ENCODE results near the gene TMEM266.

TMEM266 gene

GRCh38 chr15:76140074-76140464 is 80.3 kb downstream of the TMEM266 start:
- no peak overlapping the region for H2AFZ ChIP-seq (ENCODE audit: low read length)

DNA sequence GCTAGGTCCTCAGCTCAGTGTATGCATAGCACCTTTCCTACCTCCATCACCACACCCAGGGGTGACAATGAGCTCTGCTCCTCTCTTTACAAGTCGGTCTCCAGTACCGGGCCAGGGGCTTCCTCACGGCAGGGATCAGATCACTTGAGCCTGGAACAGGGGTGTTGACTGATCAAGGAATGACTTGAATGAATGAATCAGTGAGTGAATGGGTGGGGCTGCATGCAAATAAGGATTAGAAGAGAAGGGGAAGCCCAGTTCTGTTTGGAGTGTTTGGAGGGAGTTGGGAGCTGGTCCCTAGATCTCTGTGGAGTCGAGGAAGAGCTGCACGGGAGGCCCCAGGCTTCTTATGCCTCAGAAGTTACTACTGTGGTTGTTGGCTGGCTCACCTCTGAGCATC is 87.0 kb downstream of the TMEM266 start:
- no peak overlapping the region for H3K4me2 ChIP-seq (ENCODE audit: low read depth, low read length, poor library complexity, severe bottlenecking)
- H3K27me3 ChIP-seq (ENCODE audit: insufficient read depth, low read length, poor library complexity, severe bottlenecking), result no peaks in the 10 kb centered on the region
- H4K20me1 ChIP-seq (ENCODE audit: insufficient read depth, low read length, poor library complexity, severe bottlenecking), result no peaks in the 10 kb centered on the region
- H3K9ac ChIP-seq (ENCODE audit: low read depth, low read length, poor library complexity, severe bottlenecking), result no peak overlapping the region
- H3K36me3 ChIP-seq (ENCODE audit: insufficient read depth, low read length), result no peaks in the 10 kb centered on the region
- peaks cover 3% of the 10 kb centered on the region for H3K4me1 ChIP-seq (ENCODE audit: insufficient read depth, low read length, poor library complexity, severe bottlenecking)
- H3K4me3 ChIP-seq (ENCODE audit: low read length, poor library complexity, severe bottlenecking), result no peak overlapping the region
- H3K9me2 ChIP-seq (replicated peaks; ENCODE audit: low read depth, low read length), result no peaks in the 10 kb centered on the region
- no peaks in the 10 kb centered on the region for H3F3A ChIP-seq (ENCODE audit: low read depth)
- H3K79me2 ChIP-seq (ENCODE audit: insufficient read depth, low read length), result no peaks in the 10 kb centered on the region
- no peaks in the 10 kb centered on the region for H3K9me3 ChIP-seq (ENCODE audit: insufficient read depth, low read depth, low read length)
- H2AFZ ChIP-seq (ENCODE audit: low read length), result no peak overlapping the region
- no peak for TF ChIP-seq EZH2phosphoT487 (IDR thresholded peaks at IDR 0.05; ENCODE audit: borderline replicate concordance)
- TF ChIP-seq, protein P1, sequence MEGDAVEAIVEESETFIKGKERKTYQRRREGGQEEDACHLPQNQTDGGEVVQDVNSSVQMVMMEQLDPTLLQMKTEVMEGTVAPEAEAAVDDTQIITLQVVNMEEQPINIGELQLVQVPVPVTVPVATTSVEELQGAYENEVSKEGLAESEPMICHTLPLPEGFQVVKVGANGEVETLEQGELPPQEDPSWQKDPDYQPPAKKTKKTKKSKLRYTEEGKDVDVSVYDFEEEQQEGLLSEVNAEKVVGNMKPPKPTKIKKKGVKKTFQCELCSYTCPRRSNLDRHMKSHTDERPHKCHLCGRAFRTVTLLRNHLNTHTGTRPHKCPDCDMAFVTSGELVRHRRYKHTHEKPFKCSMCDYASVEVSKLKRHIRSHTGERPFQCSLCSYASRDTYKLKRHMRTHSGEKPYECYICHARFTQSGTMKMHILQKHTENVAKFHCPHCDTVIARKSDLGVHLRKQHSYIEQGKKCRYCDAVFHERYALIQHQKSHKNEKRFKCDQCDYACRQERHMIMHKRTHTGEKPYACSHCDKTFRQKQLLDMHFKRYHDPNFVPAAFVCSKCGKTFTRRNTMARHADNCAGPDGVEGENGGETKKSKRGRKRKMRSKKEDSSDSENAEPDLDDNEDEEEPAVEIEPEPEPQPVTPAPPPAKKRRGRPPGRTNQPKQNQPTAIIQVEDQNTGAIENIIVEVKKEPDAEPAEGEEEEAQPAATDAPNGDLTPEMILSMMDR (conservative IDR thresholded peaks at IDR 0.05; ENCODE audit: low read length), result no peak

More at GRCh38 chr15:76140074-76140464, 80.3 kb downstream of the TMEM266 start:
- no peaks in the 10 kb centered on the region for H4K20me1 ChIP-seq (ENCODE audit: insufficient read depth, low read length, poor library complexity, severe bottlenecking)
- no peak overlapping the region for H3K4me2 ChIP-seq (ENCODE audit: low read depth, low read length, poor library complexity, severe bottlenecking)
- no peaks in the 10 kb centered on the region for H3K36me3 ChIP-seq (ENCODE audit: insufficient read depth, low read length)
- H3K9ac ChIP-seq (ENCODE audit: low read depth, low read length, poor library complexity, severe bottlenecking), result no peak overlapping the region
- no peaks in the 10 kb centered on the region for H3K4me1 ChIP-seq (ENCODE audit: insufficient read depth, low read length, poor library complexity, severe bottlenecking)
- no peaks in the 10 kb centered on the region for H3K9me2 ChIP-seq (replicated peaks; ENCODE audit: low read depth, low read length)
- H3F3A ChIP-seq (ENCODE audit: low read depth), result no peaks in the 10 kb centered on the region
- no peak for TF ChIP-seq EZH2phosphoT487 (IDR thresholded peaks at IDR 0.05; ENCODE audit: borderline replicate concordance)
- TF ChIP-seq, protein P1 (conservative IDR thresholded peaks at IDR 0.05; ENCODE audit: low read length), result no peak
- no peak overlapping the region for H3K4me3 ChIP-seq (ENCODE audit: low read length, poor library complexity, severe bottlenecking)
- no peaks in the 10 kb centered on the region for H3K9me3 ChIP-seq (ENCODE audit: insufficient read depth, low read depth, low read length)
- H3K27me3 ChIP-seq (ENCODE audit: insufficient read depth, low read length, poor library complexity, severe bottlenecking), result no peaks in the 10 kb centered on the region
- H3K79me2 ChIP-seq (ENCODE audit: insufficient read depth, low read length), result no peaks in the 10 kb centered on the region

DNA sequence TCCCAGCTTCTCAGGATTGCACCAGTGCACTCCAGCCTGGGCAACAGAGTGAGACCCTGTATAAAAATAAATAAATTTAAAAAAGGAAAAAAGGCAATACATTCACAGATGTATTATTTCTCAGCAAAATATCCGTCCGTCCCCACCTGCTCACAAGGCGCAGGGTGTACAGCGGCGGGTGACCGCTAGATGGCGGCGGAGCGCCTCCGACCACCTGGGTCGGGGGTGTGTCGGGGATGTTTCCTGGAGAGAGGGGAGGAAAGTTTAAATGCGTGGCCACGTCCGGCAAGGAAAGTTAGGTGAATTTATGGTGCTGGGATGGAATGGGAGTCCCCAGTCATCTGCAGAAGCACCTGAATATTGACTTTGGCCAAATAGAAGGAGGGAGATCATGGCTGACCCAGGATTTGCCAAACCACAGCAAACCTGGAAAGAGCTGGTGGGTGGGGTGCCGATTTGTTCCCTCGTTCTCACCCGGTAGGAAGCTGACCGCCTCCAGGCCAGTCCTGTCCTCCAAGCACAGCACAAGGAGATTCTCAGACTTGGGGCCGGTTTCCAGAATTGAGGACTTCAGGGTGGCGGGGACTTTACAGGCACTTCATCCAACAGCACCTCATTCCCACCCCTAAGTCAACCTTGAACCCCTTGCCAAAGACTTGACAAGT is 88.3 kb downstream of the TMEM266 start:
- Histone ChIP-seq H3K36me3 (ENCODE audit: insufficient read depth, low read length) (no peaks in the 10 kb centered on the region), H3K9me2 (replicated peaks; ENCODE audit: low read depth, low read length) (no peaks in the 10 kb centered on the region), H3K79me2 (ENCODE audit: insufficient read depth, low read length) (no peaks in the 10 kb centered on the region), H2AFZ (ENCODE audit: low read length) (peak overlapping the region; percentile 71), H3K4me1 (ENCODE audit: insufficient read depth, low read length, poor library complexity, severe bottlenecking) (peaks cover 3% of the 10 kb centered on the region), H3K9ac (ENCODE audit: low read depth, low read length, poor library complexity, severe bottlenecking) (no peak overlapping the region), H3F3A (ENCODE audit: low read depth) (no peaks in the 10 kb centered on the region), H3K9me3 (ENCODE audit: insufficient read depth, low read depth, low read length) (no peaks in the 10 kb centered on the region), H3K4me2 (ENCODE audit: low read depth, low read length, poor library complexity, severe bottlenecking) (peak overlapping the region; percentile 75), H3K4me3 (ENCODE audit: low read length, poor library complexity, severe bottlenecking) (peak overlapping the region; percentile 51), H4K20me1 (ENCODE audit: insufficient read depth, low read length, poor library complexity, severe bottlenecking) (no peaks in the 10 kb centered on the region), H3K27me3 (ENCODE audit: insufficient read depth, low read length, poor library complexity, severe bottlenecking) (no peaks in the 10 kb centered on the region)
- TF ChIP-seq, protein P1 (conservative IDR thresholded peaks at IDR 0.05; ENCODE audit: low read length), result peak; percentile 97
- no peak for TF ChIP-seq EZH2phosphoT487 (IDR thresholded peaks at IDR 0.05; ENCODE audit: borderline replicate concordance)
